Tibial nerve (tissue), 4 donors: ENCODE results near the gene EPHA3. TPM values are rescaled to one million over a fixed set of nuclear protein-coding genes. Genes with fewer than 3 reads are reported as not detected.

Experiments used
- DNase-seq, 2 donors: peaks; one replicate each; pipeline ENCODE4 v3.0.0-alpha.2; 2019; ENCODE audit warnings: low spot score in 2 of 2
- H3K27ac ChIP-seq, 4 donors: fragments of 200-600 bp; sonication (generic) in 3 of 4; one replicate each; pipeline ENCODE4 v1.5.1; 2017 to 2019; ENCODE audit warnings: mild to moderate bottlenecking in 1 of 4
- H3K27me3 ChIP-seq, 2 donors: fragments of 200-600 bp; sonication (generic) in 1 of 2; one replicate each; pipeline versions ENCODE4 v1.5.1 to v1.6.0; 2017 to 2019
- H3K36me3 ChIP-seq, 3 donors: fragments of 200-600 bp; sonication (generic); one replicate each; pipeline ENCODE4 v1.5.1; 2018 to 2019
- H3K4me1 ChIP-seq, 4 donors: fragments of 200-600 bp; sonication (generic) in 3 of 4; one replicate each; pipeline ENCODE4 v1.5.1; 2017 to 2019
- H3K4me3 ChIP-seq, 4 donors: fragments of 200-600 bp; sonication (generic) in 3 of 4; one replicate each; pipeline ENCODE4 v1.5.1; 2017 to 2019; ENCODE audit warnings: mild to moderate bottlenecking in 1 of 4, moderate library complexity in 1 of 4
- H3K9me3 ChIP-seq, 4 donors: fragments of 200-600 bp; sonication (generic) in 3 of 4; one replicate each; pipeline ENCODE4 v1.5.1; 2017 to 2019
- CTCF ChIP-seq, 5 experiments: fragments of 200-600 bp in 3 of 5; fragments of 450-650 bp in 2 of 5; sonication (generic) in 3 of 5; IDR thresholded peaks; one replicate each; pipeline ENCODE4 v1.5.1; 2016 to 2019; ENCODE audit warnings: antibody characterized with exemption in 5 of 5, mild to moderate bottlenecking in 3 of 5, moderate library complexity in 2 of 5
- EP300 ChIP-seq, 2 donors: sonication (generic); formaldehyde crosslinking; IDR thresholded peaks; one replicate each; pipeline ENCODE4 v1.6.1; 2017; ENCODE audit warnings: antibody characterized with exemption in 2 of 2, mild to moderate bottlenecking in 1 of 2
- POLR2A ChIP-seq, 2 donors: fragments of 450-650 bp; IDR thresholded peaks; one replicate each; pipeline ENCODE4 v1.6.1; 2017; ENCODE audit warnings: antibody characterized with exemption in 2 of 2, mild to moderate bottlenecking in 2 of 2, moderate library complexity in 2 of 2
- WGBS, 2 donors: methylation state at CpG; one replicate each; pipeline ENCODE4 v1.1.5; 2018; 5-methylcytosine and 5-hydroxymethylcytosine counted together
- total RNA-seq, 4 donors: library from RNA; depleted of rRNA; stranded (reverse); fragments of >200 nt; gene quantifications; one replicate each; pipeline ENCODE4 v1.1.0, GENCODE V29; 2016

EPHA3 gene
- total RNA-seq, 4 donors from 2014 or later, result 6.1 to 20.1 (median 7.9) TPM

- H3K9me3 ChIP-seq, result no peaks in the 10 kb centered on the region
- peak overlapping the region in 1 of 4 donors; percentile 23 for H3K27ac ChIP-seq
- no peak for TF ChIP-seq EP300 (IDR thresholded peaks at IDR 0.05)
- no peak for TF ChIP-seq POLR2A (IDR thresholded peaks at IDR 0.05)
- no peak for TF ChIP-seq CTCF (IDR thresholded peaks at IDR 0.05)
- no peaks in the 10 kb centered on the region for H3K27me3 ChIP-seq
- no peak overlapping the region for H3K4me3 ChIP-seq
- DNase-seq, result no peak
- no peaks in the 10 kb centered on the region for H3K36me3 ChIP-seq
- WGBS, 2 donors, result 58 to 67% methylated on average over 1 of the region's 1 CpG
- no peaks in the 10 kb centered on the region for H3K4me1 ChIP-seq
Measured at GRCh38 chr3:89527736-89528305, 420.4 kb downstream of the EPHA3 start.
